Fibroblast of skin of left biceps (primary cell): Measurements from ENCODE around the gene MYPOP.
A peak's percentile ranks its signal among the peaks of the same experiment; 100 is the strongest.
"Not testable (repeated sequence)": the region's sequence is repeated elsewhere in the genome, so short reads cannot be mapped to it uniquely, and the experiment has no call there.

ENCODE experiments used
- DNase-seq, 2 experiments: peaks; one replicate each; pipeline ENCODE4 v3.0.0-alpha.2; 2013; ENCODE audit warnings: low read depth in 2 of 2

Gene MYPOP

GRCh38 chr19:45908956-45909355 is 6.5 kb upstream of the MYPOP start:
- DNase-seq = no peak

DNA sequence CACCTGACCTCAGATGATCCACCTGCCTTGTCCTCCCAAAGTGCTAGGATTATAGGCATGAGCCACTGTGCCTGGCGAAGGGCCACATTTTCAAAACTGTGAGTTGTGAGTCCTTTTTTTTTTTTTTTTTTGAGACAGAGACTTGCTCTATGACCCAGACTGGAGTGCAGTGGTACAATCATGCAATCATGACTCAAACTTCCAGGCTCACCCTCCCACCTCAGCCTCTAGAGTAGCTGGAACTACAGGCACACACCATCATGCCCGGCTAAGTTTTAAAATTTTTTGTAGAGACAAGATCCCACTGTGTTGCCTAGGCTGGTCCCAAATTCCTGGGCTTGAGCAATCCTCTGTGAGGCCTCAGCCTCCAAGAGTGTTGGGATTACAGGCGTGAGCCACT is 3.8 kb upstream of the MYPOP start:
- DNase-seq = no peak

DNA sequence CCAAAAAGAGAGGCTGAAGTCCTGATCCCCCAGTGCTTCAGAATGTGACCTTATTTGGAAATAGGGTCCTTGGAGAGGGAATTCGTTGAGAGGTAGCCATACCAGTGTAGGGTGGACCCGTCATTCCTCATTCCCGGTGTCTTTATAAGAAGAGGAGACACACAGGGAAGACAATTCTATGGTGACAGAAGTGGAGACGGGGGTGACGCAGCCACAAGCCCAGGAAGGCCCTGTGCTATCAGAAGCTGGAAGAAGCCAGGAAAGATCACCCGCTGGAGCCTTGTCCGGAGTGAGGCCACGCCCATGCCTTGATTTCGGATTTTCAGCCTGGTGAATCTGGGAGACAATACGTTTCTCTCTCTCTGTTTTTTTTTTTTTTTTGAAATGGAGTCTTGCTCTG is 2.6 kb upstream of the MYPOP start:
- no peak for DNase-seq

- DNase-seq = peak; percentile 90 to 93
These were observed 525 bp upstream of the MYPOP start for GRCh38 chr19:45902651-45903625.

- DNase-seq = no peak
These were observed 941 bp downstream of the MYPOP start for GRCh38 chr19:45901432-45901911.

DNA sequence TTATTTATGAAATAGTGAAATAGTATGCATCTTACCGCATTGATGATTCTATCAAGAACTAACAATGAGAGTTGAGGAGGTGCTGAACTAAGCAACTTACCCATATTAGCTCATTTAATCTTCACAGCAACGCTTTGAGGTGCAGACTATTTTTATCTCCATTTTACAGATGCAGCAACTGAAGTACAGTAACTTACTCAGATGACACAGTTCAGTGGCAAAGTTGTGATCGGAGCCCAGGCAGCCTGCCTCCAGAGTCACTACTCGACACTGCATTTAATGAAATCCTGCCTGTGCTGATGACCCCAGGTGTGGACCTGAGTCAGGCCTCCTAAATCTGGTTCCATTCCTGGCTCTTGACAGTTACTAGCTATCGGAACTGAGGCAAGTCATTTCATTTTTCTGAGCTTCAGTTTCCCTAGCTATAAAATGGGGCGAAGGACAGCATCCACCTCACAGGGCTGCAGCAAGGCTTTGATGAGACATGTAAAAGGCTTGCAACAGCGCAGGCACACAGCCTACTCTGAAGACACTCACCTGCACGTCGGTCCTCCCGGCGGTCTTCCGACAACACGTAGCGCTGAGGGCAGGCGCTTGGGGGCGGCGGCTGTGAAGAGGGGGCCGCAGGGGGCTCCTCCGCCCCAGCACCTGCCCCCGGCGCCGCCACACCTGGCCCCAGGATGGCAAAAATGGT is 1.5 kb downstream of the MYPOP start:
- DNase-seq = no peak

DNA sequence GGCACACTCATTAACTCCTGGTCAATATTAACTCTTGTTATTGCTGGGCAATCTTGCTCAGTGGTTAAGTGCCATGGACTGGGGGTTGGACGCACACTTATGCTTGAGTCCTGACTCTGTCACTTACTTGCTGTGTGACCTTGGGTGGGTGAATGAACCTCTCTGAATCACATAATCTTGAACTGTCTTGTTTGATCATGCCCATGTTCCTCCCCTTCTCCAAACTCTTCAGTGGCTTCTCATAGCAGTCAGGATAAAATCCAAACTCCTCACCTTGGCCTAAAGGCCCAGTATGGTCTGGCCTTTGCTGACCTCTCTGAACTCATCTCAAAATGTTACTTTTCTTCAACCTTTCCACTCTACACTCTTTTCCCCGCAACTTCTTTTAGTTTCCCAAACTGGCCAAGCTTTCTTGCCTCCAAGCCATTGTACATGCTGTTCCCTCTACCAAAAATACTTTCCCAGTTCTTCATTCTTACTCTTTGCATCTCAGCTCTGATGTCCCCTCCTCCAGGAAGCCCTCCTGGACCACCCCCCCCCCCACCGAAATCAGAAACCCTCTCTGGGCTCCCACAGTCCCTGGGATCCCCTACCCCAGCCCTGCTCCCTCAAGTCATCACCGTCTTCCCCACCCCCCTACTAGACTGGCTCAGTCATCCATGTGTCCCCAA is 2.4 kb downstream of the MYPOP start:
- DNase-seq = no peak

DNA sequence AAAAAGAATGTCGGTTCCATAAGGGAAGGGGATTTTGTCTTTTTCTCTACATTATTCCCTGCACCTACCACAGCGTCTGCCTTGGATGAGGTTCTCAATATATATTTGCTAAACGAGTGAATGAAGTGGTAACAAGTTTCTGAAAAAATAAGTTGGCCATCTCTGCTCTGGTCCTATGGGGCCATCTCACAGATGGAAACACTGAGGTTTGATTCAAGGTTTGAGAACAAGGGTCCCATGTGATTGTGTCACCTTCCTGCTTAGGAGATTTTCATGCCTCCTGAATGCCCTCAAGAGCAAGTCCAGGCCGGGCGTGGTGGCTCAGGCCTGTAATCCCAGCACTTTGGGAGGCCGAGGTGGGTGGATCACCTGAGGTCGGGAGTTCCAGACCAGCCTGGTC is 3.2 kb downstream of the MYPOP start:
- DNase-seq = no peak

GRCh38 chr19:45897261-45897812 is 5.1 kb downstream of the MYPOP start:
- DNase-seq = no peak

GRCh38 chr19:45895983-45896599 is 6.3 kb downstream of the MYPOP start:
- not testable (repeated sequence) for DNase-seq

- no peak for DNase-seq
These were observed 6.9 kb downstream of the MYPOP start for GRCh38 chr19:45895519-45895972.

GRCh38 chr19:45890877-45891276 is 11.5 kb downstream of the MYPOP start:
- DNase-seq = no peak

- DNase-seq = no peak
These were observed 13.1 kb downstream of the MYPOP start for GRCh38 chr19:45889210-45889885.

GRCh38 chr19:45887200-45887710 is 15.2 kb downstream of the MYPOP start:
- DNase-seq = no peak

GRCh38 chr19:45886427-45887199 is 15.8 kb downstream of the MYPOP start:
- DNase-seq = peak; percentile 81 to 82

- DNase-seq = peak; percentile 73 to 79
These were observed 16.6 kb downstream of the MYPOP start, which contains the start of gene IRF2BP1 for GRCh38 chr19:45885556-45886426. TSS of gene IRF2BP1 (minus strand) at chr19:45886141. CDS start at chr19:45885774, 367 bp downstream.

DNA sequence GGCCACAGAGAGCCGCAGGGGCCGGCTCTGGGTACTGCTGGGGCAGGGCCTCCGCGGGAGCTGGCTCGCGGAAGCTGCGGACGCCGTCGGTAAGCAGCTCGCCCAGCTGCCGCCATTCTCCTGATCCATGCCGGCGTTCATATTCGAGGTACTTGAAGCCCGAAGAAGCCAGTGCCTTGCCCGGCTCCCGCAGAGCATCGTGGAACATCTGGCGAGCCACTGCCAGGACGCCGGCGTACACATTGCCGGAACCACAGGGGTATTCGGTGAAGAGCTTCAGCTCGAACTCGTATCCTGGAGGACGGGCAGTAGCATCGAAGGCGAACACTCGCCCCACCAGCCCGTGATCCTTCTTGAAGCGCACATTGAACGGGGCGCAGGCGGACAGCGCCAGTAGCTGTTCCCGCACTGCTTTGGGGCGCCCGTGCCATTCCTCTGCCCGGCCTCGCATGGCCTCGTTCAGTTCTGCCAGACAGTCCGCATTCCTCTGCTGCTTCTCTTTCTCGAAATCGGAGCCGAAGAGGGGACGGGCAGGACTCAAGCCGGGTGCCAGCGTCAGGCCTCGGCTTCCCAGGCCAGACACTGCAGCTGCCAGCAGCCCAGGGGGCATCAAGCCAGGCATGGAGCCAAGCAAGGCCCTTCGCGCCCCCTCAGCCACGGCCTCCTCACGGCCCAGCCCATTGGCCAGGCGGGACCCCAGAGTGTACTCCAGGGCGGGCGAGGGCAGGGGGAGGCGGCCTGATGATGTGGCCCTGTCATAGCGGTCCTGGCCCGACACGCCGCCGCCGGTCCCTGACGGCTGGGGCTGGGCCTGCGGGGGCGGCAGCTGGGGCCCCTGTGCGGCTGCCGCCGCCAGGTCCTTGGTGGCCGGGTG is 17.5 kb downstream of the MYPOP start:
- no peak for DNase-seq
